ENCODE results near the gene C1orf226.
"Not testable (repeated sequence)": the region's sequence is repeated elsewhere in the genome, so short reads cannot be mapped to it uniquely, and the experiment has no call there.

Gene C1orf226

GRCh38 chr1:162349635-162350330, 31.7 kb upstream of the C1orf226 start:
- no peak for TF ChIP-seq CTCF (conservative IDR thresholded peaks at IDR 0.05; ENCODE audit: low read length)
- DNase-seq (ENCODE audit: low read depth): peak; percentile 72

GRCh38 chr1:162351246-162351842, 30.2 kb upstream of the C1orf226 start:
- H3K4me3 ChIP-seq (ENCODE audit: low read length): no peak overlapping the region
- TF ChIP-seq CTCF (conservative IDR thresholded peaks at IDR 0.05; ENCODE audit: low read length): no peak
- no peak for DNase-seq (ENCODE audit: low read depth)

More at GRCh38 chr1:162349635-162350330, 31.7 kb upstream of the C1orf226 start:
- H3K4me3 ChIP-seq (ENCODE audit: low read length): no peak overlapping the region

- not testable (repeated sequence) for DNase-seq (ENCODE audit: low read depth); H3K4me3 ChIP-seq (ENCODE audit: low read length)
Measured at GRCh38 chr1:162351874-162352273, 29.7 kb upstream of the C1orf226 start.

- H3K4me3 ChIP-seq (ENCODE audit: low read length): no peak overlapping the region
- no peak for DNase-seq (ENCODE audit: low read depth)
- TF ChIP-seq CTCF (conservative IDR thresholded peaks at IDR 0.05; ENCODE audit: low read length): no peak
Measured at GRCh38 chr1:162353078-162353477, 28.4 kb upstream of the C1orf226 start.

- DNase-seq (ENCODE audit: low read depth): no peak
- no peak overlapping the region for H3K4me3 ChIP-seq (ENCODE audit: low read length)
- no peak for TF ChIP-seq CTCF (conservative IDR thresholded peaks at IDR 0.05; ENCODE audit: low read length)
Measured at GRCh38 chr1:162353702-162354101, 27.8 kb upstream of the C1orf226 start.

- peak; percentile 33 for DNase-seq (ENCODE audit: low read depth)
- TF ChIP-seq CTCF (conservative IDR thresholded peaks at IDR 0.05; ENCODE audit: low read length): peak; percentile 55
- H3K4me3 ChIP-seq (ENCODE audit: low read length): no peak overlapping the region
Measured at GRCh38 chr1:162357681-162358266, 23.8 kb upstream of the C1orf226 start.

- no peak for DNase-seq (ENCODE audit: low read depth)
- no peak for TF ChIP-seq CTCF (conservative IDR thresholded peaks at IDR 0.05; ENCODE audit: low read length)
- no peak overlapping the region for H3K4me3 ChIP-seq (ENCODE audit: low read length)
Measured at GRCh38 chr1:162358928-162359327, 22.6 kb upstream of the C1orf226 start.

Measured in AG10803 (cell line).